ENCODE results near the gene ABLIM3. TPM values are rescaled to one million over a fixed set of nuclear protein-coding genes. Genes with fewer than 3 reads are reported as not detected.

Gene ABLIM3
- total and polyA plus RNA-seq, 10 of the 15 experiments (the other 5 are each of a cell fraction or from before 2014, with no cell fraction given) = 0.03 TPM; not detected in 9

DNA sequence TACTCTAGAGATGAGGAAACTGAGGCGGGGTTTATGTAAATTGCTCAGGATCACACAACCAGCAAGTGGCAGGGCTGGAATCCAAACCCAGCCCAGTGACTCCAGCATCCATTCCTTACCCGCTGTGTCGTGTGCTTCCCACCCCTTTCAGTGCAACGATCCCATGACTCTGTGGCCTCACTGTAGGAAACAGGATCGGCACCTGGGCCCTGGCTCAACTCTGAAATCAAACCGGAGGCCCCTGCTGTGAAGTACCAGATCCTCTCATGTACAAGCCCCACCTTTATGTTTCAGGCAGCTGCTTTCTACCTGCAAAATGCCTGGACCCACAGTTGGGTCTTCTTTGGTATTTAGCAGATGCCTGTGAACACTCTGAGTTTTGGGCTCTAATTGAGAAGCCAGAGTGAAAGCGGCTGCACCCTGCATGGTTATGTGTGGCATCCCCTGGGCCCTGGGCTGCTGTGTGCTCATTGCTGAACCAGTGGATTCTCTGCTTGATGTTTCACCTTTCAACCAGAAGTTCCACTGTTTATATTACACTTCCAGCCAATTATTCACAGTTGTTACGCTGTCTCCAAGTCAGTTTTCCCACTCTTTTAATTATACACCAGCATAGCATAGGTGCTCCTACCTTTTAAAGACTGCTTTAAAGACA lies 36.7 kb downstream of the ABLIM3 start:
- Histone ChIP-seq H3K79me2 (ENCODE audit: control insufficient read depth, insufficient read depth, low read length) (no peaks in the 10 kb centered on the region), H3K4me1 (ENCODE audit: control insufficient read depth, insufficient read depth, low read length) (no peaks in the 10 kb centered on the region), H3K4me2 (ENCODE audit: control insufficient read depth, insufficient read depth) (no peak overlapping the region), H3K9me3 (replicated peaks; ENCODE audit: control insufficient read depth, insufficient read depth, low read length) (no peaks in the 10 kb centered on the region), H2AFZ (ENCODE audit: control insufficient read depth, low read depth, low read length) (no peak overlapping the region), H3K9ac (ENCODE audit: control insufficient read depth, insufficient read depth, low read length) (no peak overlapping the region), H3K4me3 (no peak overlapping the region), H3K27ac (ENCODE audit: control insufficient read depth, insufficient read depth) (no peak overlapping the region), H4K20me1 (ENCODE audit: control insufficient read depth, insufficient read depth) (no peaks in the 10 kb centered on the region), H3K27me3 (replicated peaks in 1 of 2; ENCODE audit: control insufficient read depth in 2 of 2, insufficient read depth in 2 of 2, low read length in 1 of 2) (peaks cover 0 to 1% of the 10 kb centered on the region in 2 experiments; a peak in 1 of 4 replicates), H3K36me3 (ENCODE audit: control insufficient read depth in 2 of 2, insufficient read depth in 2 of 2, low read length in 1 of 2) (no peaks in the 10 kb centered on the region)
- RAD21 ChIA-PET (ENCODE audit: unreplicated experiment) = no interaction called here
- WGBS (ENCODE audit: insufficient coverage, insufficient replicate concordance, low lambda C conversion rate, missing lambda C conversion rate) = 35% methylated on average over 8 of the region's 8 CpGs
- BruUV-seq (replicated peaks) = no TSS peak
- ATAC-seq (no peak), FAIRE-seq (no peak), DNase-seq (ENCODE audit: low read depth, low spot score) (no peak)
- POLR2A ChIA-PET = no interaction called here
- in situ Hi-C loops (cut with MboI) = no loop called here
- SMC1A ChIA-PET (ENCODE audit: uncharacterized antibody, unreplicated experiment) = no interaction called here
- CTCF ChIA-PET = no interaction called here
- intact Hi-C loops (cut with micrococcal nuclease; ENCODE audit: unreplicated experiment) = no loop called here
- TF ChIP-seq, protein P1, sequence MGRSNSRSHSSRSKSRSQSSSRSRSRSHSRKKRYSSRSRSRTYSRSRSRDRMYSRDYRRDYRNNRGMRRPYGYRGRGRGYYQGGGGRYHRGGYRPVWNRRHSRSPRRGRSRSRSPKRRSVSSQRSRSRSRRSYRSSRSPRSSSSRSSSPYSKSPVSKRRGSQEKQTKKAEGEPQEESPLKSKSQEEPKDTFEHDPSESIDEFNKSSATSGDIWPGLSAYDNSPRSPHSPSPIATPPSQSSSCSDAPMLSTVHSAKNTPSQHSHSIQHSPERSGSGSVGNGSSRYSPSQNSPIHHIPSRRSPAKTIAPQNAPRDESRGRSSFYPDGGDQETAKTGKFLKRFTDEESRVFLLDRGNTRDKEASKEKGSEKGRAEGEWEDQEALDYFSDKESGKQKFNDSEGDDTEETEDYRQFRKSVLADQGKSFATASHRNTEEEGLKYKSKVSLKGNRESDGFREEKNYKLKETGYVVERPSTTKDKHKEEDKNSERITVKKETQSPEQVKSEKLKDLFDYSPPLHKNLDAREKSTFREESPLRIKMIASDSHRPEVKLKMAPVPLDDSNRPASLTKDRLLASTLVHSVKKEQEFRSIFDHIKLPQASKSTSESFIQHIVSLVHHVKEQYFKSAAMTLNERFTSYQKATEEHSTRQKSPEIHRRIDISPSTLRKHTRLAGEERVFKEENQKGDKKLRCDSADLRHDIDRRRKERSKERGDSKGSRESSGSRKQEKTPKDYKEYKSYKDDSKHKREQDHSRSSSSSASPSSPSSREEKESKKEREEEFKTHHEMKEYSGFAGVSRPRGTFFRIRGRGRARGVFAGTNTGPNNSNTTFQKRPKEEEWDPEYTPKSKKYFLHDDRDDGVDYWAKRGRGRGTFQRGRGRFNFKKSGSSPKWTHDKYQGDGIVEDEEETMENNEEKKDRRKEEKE (IDR thresholded peaks at IDR 0.05) = no peak
- TF ChIP-seq CEBPB (IDR thresholded peaks at IDR 0.05; ENCODE audit: borderline replicate concordance in 1 of 2, low read depth in 2 of 2, low read length in 2 of 2) = no peak
- no peak for TF ChIP-seq SREBF2 (IDR thresholded peaks at IDR 0.05; ENCODE audit: low read length)
- TF ChIP-seq RFX5 (IDR thresholded peaks at IDR 0.05; ENCODE audit: low read depth, low read length) = no peak
- TF ChIP-seq, protein P2, sequence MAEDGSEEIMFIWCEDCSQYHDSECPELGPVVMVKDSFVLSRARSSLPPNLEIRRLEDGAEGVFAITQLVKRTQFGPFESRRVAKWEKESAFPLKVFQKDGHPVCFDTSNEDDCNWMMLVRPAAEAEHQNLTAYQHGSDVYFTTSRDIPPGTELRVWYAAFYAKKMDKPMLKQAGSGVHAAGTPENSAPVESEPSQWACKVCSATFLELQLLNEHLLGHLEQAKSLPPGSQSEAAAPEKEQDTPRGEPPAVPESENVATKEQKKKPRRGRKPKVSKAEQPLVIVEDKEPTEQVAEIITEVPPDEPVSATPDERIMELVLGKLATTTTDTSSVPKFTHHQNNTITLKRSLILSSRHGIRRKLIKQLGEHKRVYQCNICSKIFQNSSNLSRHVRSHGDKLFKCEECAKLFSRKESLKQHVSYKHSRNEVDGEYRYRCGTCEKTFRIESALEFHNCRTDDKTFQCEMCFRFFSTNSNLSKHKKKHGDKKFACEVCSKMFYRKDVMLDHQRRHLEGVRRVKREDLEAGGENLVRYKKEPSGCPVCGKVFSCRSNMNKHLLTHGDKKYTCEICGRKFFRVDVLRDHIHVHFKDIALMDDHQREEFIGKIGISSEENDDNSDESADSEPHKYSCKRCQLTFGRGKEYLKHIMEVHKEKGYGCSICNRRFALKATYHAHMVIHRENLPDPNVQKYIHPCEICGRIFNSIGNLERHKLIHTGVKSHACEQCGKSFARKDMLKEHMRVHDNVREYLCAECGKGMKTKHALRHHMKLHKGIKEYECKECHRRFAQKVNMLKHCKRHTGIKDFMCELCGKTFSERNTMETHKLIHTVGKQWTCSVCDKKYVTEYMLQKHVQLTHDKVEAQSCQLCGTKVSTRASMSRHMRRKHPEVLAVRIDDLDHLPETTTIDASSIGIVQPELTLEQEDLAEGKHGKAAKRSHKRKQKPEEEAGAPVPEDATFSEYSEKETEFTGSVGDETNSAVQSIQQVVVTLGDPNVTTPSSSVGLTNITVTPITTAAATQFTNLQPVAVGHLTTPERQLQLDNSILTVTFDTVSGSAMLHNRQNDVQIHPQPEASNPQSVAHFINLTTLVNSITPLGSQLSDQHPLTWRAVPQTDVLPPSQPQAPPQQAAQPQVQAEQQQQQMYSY (CRISPR knock-in tag; IDR thresholded peaks at IDR 0.05) = no peak
- TF ChIP-seq ASH2L (IDR thresholded peaks at IDR 0.05; ENCODE audit: borderline replicate concordance, low read depth) = no peak
- TF ChIP-seq NFXL1 (IDR thresholded peaks at IDR 0.05; ENCODE audit: borderline replicate concordance) = no peak
- TF ChIP-seq SUPT20H (IDR thresholded peaks at IDR 0.05; ENCODE audit: borderline replicate concordance, control insufficient read depth, low read depth, low read length) = no peak
- no peak for TF ChIP-seq CHD4 (IDR thresholded peaks at IDR 0.05)
